ENCODE results near the gene CDT1. TPM values are rescaled to one million over a fixed set of nuclear protein-coding genes. Genes with fewer than 3 reads are reported as not detected.

Gene CDT1
- total and polyA plus RNA-seq, 8 donors = 1.5 to 147 (median 5.7) TPM

- H3K4me1 ChIP-seq = peaks cover 13 to 28% (median 24%) of the 10 kb centered on the region in 4 donors
- H3K27ac ChIP-seq = no peak overlapping the region
- peaks cover 0 to 12% (median 11%) of the 10 kb centered on the region in 4 donors for H3K36me3 ChIP-seq
- H3K9me3 ChIP-seq = no peaks in the 10 kb centered on the region
- DNase-seq = peak; percentile 62 to 79
- WGBS, 5 donors = 20 to 43% (median 39%) methylated on average over 7 to 19 of the region's 19 CpGs
- TF ChIP-seq EP300 (IDR thresholded peaks at IDR 0.05) (no peak), POLR2A (IDR thresholded peaks at IDR 0.05) (no peak), POLR2AphosphoS5 (IDR thresholded peaks at IDR 0.05) (peak in 1 of 3 donors; percentile 44)
- TF ChIP-seq, protein P1, sequence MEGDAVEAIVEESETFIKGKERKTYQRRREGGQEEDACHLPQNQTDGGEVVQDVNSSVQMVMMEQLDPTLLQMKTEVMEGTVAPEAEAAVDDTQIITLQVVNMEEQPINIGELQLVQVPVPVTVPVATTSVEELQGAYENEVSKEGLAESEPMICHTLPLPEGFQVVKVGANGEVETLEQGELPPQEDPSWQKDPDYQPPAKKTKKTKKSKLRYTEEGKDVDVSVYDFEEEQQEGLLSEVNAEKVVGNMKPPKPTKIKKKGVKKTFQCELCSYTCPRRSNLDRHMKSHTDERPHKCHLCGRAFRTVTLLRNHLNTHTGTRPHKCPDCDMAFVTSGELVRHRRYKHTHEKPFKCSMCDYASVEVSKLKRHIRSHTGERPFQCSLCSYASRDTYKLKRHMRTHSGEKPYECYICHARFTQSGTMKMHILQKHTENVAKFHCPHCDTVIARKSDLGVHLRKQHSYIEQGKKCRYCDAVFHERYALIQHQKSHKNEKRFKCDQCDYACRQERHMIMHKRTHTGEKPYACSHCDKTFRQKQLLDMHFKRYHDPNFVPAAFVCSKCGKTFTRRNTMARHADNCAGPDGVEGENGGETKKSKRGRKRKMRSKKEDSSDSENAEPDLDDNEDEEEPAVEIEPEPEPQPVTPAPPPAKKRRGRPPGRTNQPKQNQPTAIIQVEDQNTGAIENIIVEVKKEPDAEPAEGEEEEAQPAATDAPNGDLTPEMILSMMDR (IDR thresholded peaks at IDR 0.05) = peak in 5 of 7 experiments; percentile 41 to 78 (median 71)
- H3K4me3 ChIP-seq = no peak overlapping the region
- intact Hi-C loops (cut with DNase I; ENCODE audit: low total_unique reads) = no loop called here
- no peaks in the 10 kb centered on the region for H3K27me3 ChIP-seq
Measured at GRCh38 chr16:88815901-88816589, 12.5 kb downstream of the CDT1 start.

DNA sequence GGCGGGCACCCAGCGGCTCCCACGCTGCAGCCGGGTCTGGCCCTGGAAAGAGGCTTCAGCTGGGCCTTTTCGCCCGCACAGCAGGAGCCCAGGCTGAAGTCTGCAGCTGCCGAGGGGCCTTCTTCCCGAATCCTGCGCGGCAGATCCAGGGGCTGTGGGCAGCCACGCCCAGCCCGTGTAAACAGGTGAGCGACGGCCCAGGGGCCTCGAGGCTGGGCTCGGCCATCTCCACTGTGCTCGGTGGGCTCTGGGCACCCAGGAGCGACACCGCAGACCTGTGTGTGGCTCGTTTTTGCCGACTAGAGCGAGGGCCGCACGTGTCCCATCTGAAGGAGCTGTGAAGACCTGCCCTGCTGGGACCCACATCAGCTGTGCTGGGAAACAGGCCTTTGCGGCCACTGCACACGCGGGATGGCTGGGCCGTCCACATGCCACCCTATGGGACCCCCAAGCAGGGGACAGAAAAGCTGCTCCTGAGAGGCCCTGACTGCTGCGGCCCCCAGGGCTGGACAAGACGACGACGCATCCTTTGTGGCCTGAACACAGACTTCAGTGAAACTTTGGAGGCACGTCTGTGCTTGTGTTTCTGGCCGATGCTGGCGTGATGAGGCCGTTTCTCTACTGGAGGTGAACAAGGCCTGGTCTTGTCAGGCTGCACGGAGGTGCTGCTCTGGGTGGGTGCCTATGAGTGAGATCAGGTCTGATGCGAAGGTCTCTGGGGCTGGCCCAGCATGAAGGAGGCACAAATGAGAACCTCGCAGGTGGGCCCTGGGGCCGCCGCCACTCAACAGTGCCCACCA is 13.3 kb downstream of the CDT1 start:
- no peak overlapping the region for H3K4me3 ChIP-seq
- intact Hi-C loops (cut with DNase I; ENCODE audit: low total_unique reads) = no loop called here
- no peak for DNase-seq
- no peak overlapping the region for H3K27ac ChIP-seq
- H3K4me1 ChIP-seq = peaks cover 11 to 22% (median 20%) of the 10 kb centered on the region in 4 donors
- TF ChIP-seq POLR2AphosphoS5 (IDR thresholded peaks at IDR 0.05) = no peak
- no peak for TF ChIP-seq POLR2A (IDR thresholded peaks at IDR 0.05)
- TF ChIP-seq, protein P1 (IDR thresholded peaks at IDR 0.05) = no peak
- no peak for TF ChIP-seq EP300 (IDR thresholded peaks at IDR 0.05)
- H3K36me3 ChIP-seq = peaks cover 2 to 21% (median 20%) of the 10 kb centered on the region in 4 donors
- H3K9me3 ChIP-seq = no peaks in the 10 kb centered on the region
- H3K27me3 ChIP-seq = no peaks in the 10 kb centered on the region
- WGBS, 5 donors = 63 to 77% (median 67%) methylated on average over 21 to 41 of the region's 41 CpGs

GRCh38 chr16:88817785-88818574 is 14.4 kb downstream of the CDT1 start:
- intact Hi-C loops (cut with DNase I; ENCODE audit: low total_unique reads) = no loop called here
- H3K27ac ChIP-seq = no peak overlapping the region
- DNase-seq = no peak
- no peak overlapping the region for H3K4me3 ChIP-seq
- H3K36me3 ChIP-seq = peaks cover 7 to 32% (median 30%) of the 10 kb centered on the region in 4 donors
- no peaks in the 10 kb centered on the region for H3K27me3 ChIP-seq
- H3K9me3 ChIP-seq = no peaks in the 10 kb centered on the region
- TF ChIP-seq EP300 (IDR thresholded peaks at IDR 0.05) (no peak), POLR2AphosphoS5 (IDR thresholded peaks at IDR 0.05) (no peak)
- 45 to 79% (median 74%) methylated on average over 6 to 40 of the region's 40 CpGs for WGBS, 5 donors
- peaks cover 1 to 12% (median 10%) of the 10 kb centered on the region in 4 donors for H3K4me1 ChIP-seq

- Histone ChIP-seq H3K4me1 (peaks cover 0 to 7% (median 6%) of the 10 kb centered on the region in 4 donors), H3K27me3 (no peaks in the 10 kb centered on the region), H3K4me3 (no peak overlapping the region), H3K9me3 (no peaks in the 10 kb centered on the region), H3K36me3 (peaks cover 7 to 35% (median 33%) of the 10 kb centered on the region in 4 donors), H3K27ac (no peak overlapping the region)
- no peak for DNase-seq
- TF ChIP-seq POLR2AphosphoS5 (IDR thresholded peaks at IDR 0.05) (no peak), POLR2A (IDR thresholded peaks at IDR 0.05) (no peak), EP300 (IDR thresholded peaks at IDR 0.05) (no peak)
- TF ChIP-seq, protein P1 (IDR thresholded peaks at IDR 0.05) = no peak
- intact Hi-C loops (cut with DNase I; ENCODE audit: low total_unique reads) = no loop called here
- WGBS, 5 donors = 75 to 89% (median 82%) methylated on average over 18 of the region's 18 CpGs
Measured at GRCh38 chr16:88818575-88818874, 14.9 kb downstream of the CDT1 start.
